Fibroblast of lung (primary cell): ENCODE results near the gene CNNM3.

Source experiments
- CTCF ChIP-seq, 2 donors: IDR thresholded peaks in 1 of 2; conservative IDR thresholded peaks in 1 of 2; 1 replicate in 1 of 2; 2 replicates in 1 of 2; pipeline ENCODE4 v1.5.1; 2011 to 2012; ENCODE audit warnings: low read length in 2 of 2, control low read depth in 1 of 2, inconsistent platforms in 1 of 2, low read depth in 1 of 2, mild to moderate bottlenecking in 1 of 2
- EZH2 ChIP-seq: IDR thresholded peaks from 2 replicates; pipeline ENCODE4 v1.5.1; 2012; ENCODE audit warnings: low read length, control low read depth, mild to moderate bottlenecking; ENCODE audit errors: missing control alignments

- TF ChIP-seq CTCF (conservative IDR thresholded peaks at IDR 0.05 in 1 of 2, IDR thresholded peaks at IDR 0.05 in 1 of 2; ENCODE audit: low read depth in 1 of 2, low read length in 2 of 2) (no peak), EZH2 (no peak)
Observed at GRCh38 chr2:96809951-96810782, 5.9 kb upstream of the CNNM3 start.
